Measurements from ENCODE around the gene PLXDC2. TPM values are rescaled to one million over a fixed set of nuclear protein-coding genes. Genes with fewer than 3 reads are reported as not detected.

PLXDC2 gene
- total and polyA plus RNA-seq, 10 of the 15 experiments (the other 5 are each of a cell fraction or from before 2014, with no cell fraction given) = 0.05 to 1.8 (median 0.14) TPM; not detected in 2

- H2AFZ ChIP-seq (ENCODE audit: control insufficient read depth, low read depth, low read length) = no peak overlapping the region
- CTCF ChIA-PET = no interaction called here
- RAD21 ChIA-PET (ENCODE audit: unreplicated experiment) = no interaction called here
- intact Hi-C loops (cut with micrococcal nuclease; ENCODE audit: unreplicated experiment) (no loop called here), in situ Hi-C loops (cut with MboI) (no loop called here)
- H3K9me3 ChIP-seq (replicated peaks; ENCODE audit: control insufficient read depth, insufficient read depth, low read length) = no peaks in the 10 kb centered on the region
- no peaks in the 10 kb centered on the region for H3K4me1 ChIP-seq (ENCODE audit: control insufficient read depth, insufficient read depth, low read length)
- POLR2A ChIA-PET = no interaction called here
- no peaks in the 10 kb centered on the region for H3K79me2 ChIP-seq (ENCODE audit: control insufficient read depth, insufficient read depth, low read length)
- no peaks in the 10 kb centered on the region for H4K20me1 ChIP-seq (ENCODE audit: control insufficient read depth, insufficient read depth)
- H3K4me3 ChIP-seq = no peak overlapping the region
- H3K9ac ChIP-seq (ENCODE audit: control insufficient read depth, insufficient read depth, low read length) = no peak overlapping the region
- SMC1A ChIA-PET (ENCODE audit: uncharacterized antibody, unreplicated experiment) = no interaction called here
- no peaks in the 10 kb centered on the region for H3K27me3 ChIP-seq (replicated peaks in 1 of 2; ENCODE audit: control insufficient read depth in 2 of 2, insufficient read depth in 2 of 2, low read length in 1 of 2)
- H3K27ac ChIP-seq (ENCODE audit: control insufficient read depth, insufficient read depth) = no peak overlapping the region
- WGBS (ENCODE audit: insufficient coverage, insufficient replicate concordance, low lambda C conversion rate, missing lambda C conversion rate) = 0% methylated on average over 3 of the region's 3 CpGs
- no peak overlapping the region for H3K4me2 ChIP-seq (ENCODE audit: control insufficient read depth, insufficient read depth)
- DNase-seq (ENCODE audit: low read depth, low spot score) (no peak), FAIRE-seq (no peak), ATAC-seq (no peak)
- no peaks in the 10 kb centered on the region for H3K36me3 ChIP-seq (ENCODE audit: control insufficient read depth in 2 of 2, insufficient read depth in 2 of 2, low read length in 1 of 2)
- BruUV-seq (replicated peaks) = no TSS peak
- no peak for TF ChIP-seq ESRRA (IDR thresholded peaks at IDR 0.05; ENCODE audit: low read length)
- TF ChIP-seq SIN3A (IDR thresholded peaks at IDR 0.05; ENCODE audit: low read depth, low read length) = no peak
- TF ChIP-seq MXI1 (IDR thresholded peaks at IDR 0.05; ENCODE audit: low read depth, low read length) = no peak
- TF ChIP-seq SMARCA5 (IDR thresholded peaks at IDR 0.05) = no peak
- TF ChIP-seq, protein P1, sequence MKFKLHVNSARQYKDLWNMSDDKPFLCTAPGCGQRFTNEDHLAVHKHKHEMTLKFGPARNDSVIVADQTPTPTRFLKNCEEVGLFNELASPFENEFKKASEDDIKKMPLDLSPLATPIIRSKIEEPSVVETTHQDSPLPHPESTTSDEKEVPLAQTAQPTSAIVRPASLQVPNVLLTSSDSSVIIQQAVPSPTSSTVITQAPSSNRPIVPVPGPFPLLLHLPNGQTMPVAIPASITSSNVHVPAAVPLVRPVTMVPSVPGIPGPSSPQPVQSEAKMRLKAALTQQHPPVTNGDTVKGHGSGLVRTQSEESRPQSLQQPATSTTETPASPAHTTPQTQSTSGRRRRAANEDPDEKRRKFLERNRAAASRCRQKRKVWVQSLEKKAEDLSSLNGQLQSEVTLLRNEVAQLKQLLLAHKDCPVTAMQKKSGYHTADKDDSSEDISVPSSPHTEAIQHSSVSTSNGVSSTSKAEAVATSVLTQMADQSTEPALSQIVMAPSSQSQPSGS (IDR thresholded peaks at IDR 0.05; ENCODE audit: low read length) = no peak
- TF ChIP-seq, protein P2, sequence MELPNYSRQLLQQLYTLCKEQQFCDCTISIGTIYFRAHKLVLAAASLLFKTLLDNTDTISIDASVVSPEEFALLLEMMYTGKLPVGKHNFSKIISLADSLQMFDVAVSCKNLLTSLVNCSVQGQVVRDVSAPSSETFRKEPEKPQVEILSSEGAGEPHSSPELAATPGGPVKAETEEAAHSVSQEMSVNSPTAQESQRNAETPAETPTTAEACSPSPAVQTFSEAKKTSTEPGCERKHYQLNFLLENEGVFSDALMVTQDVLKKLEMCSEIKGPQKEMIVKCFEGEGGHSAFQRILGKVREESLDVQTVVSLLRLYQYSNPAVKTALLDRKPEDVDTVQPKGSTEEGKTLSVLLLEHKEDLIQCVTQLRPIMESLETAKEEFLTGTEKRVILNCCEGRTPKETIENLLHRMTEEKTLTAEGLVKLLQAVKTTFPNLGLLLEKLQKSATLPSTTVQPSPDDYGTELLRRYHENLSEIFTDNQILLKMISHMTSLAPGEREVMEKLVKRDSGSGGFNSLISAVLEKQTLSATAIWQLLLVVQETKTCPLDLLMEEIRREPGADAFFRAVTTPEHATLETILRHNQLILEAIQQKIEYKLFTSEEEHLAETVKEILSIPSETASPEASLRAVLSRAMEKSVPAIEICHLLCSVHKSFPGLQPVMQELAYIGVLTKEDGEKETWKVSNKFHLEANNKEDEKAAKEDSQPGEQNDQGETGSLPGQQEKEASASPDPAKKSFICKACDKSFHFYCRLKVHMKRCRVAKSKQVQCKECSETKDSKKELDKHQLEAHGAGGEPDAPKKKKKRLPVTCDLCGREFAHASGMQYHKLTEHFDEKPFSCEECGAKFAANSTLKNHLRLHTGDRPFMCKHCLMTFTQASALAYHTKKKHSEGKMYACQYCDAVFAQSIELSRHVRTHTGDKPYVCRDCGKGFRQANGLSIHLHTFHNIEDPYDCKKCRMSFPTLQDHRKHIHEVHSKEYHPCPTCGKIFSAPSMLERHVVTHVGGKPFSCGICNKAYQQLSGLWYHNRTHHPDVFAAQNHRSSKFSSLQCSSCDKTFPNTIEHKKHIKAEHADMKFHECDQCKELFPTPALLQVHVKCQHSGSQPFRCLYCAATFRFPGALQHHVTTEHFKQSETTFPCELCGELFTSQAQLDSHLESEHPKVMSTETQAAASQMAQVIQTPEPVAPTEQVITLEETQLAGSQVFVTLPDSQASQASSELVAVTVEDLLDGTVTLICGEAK (IDR thresholded peaks at IDR 0.05; ENCODE audit: borderline replicate concordance) = no peak
- no peak for TF ChIP-seq EP300 (IDR thresholded peaks at IDR 0.05; ENCODE audit: borderline replicate concordance in 1 of 2, control insufficient read depth in 1 of 2, low read depth in 2 of 2, low read length in 2 of 2)
- no peak for TF ChIP-seq EZH2 (IDR thresholded peaks at IDR 0.05; ENCODE audit: borderline replicate concordance, control insufficient read depth, low read depth, low read length)
- TF ChIP-seq, protein P3, sequence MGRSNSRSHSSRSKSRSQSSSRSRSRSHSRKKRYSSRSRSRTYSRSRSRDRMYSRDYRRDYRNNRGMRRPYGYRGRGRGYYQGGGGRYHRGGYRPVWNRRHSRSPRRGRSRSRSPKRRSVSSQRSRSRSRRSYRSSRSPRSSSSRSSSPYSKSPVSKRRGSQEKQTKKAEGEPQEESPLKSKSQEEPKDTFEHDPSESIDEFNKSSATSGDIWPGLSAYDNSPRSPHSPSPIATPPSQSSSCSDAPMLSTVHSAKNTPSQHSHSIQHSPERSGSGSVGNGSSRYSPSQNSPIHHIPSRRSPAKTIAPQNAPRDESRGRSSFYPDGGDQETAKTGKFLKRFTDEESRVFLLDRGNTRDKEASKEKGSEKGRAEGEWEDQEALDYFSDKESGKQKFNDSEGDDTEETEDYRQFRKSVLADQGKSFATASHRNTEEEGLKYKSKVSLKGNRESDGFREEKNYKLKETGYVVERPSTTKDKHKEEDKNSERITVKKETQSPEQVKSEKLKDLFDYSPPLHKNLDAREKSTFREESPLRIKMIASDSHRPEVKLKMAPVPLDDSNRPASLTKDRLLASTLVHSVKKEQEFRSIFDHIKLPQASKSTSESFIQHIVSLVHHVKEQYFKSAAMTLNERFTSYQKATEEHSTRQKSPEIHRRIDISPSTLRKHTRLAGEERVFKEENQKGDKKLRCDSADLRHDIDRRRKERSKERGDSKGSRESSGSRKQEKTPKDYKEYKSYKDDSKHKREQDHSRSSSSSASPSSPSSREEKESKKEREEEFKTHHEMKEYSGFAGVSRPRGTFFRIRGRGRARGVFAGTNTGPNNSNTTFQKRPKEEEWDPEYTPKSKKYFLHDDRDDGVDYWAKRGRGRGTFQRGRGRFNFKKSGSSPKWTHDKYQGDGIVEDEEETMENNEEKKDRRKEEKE (IDR thresholded peaks at IDR 0.05) = no peak
- no peak for TF ChIP-seq MTA3 (IDR thresholded peaks at IDR 0.05; ENCODE audit: borderline replicate concordance, low read length)
- TF ChIP-seq POLR2AphosphoS5 (IDR thresholded peaks at IDR 0.05; ENCODE audit: low read length) = no peak
- TF ChIP-seq, protein P4, sequence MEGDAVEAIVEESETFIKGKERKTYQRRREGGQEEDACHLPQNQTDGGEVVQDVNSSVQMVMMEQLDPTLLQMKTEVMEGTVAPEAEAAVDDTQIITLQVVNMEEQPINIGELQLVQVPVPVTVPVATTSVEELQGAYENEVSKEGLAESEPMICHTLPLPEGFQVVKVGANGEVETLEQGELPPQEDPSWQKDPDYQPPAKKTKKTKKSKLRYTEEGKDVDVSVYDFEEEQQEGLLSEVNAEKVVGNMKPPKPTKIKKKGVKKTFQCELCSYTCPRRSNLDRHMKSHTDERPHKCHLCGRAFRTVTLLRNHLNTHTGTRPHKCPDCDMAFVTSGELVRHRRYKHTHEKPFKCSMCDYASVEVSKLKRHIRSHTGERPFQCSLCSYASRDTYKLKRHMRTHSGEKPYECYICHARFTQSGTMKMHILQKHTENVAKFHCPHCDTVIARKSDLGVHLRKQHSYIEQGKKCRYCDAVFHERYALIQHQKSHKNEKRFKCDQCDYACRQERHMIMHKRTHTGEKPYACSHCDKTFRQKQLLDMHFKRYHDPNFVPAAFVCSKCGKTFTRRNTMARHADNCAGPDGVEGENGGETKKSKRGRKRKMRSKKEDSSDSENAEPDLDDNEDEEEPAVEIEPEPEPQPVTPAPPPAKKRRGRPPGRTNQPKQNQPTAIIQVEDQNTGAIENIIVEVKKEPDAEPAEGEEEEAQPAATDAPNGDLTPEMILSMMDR (IDR thresholded peaks at IDR 0.05 in 2 of 3, conservative IDR thresholded peaks at IDR 0.05 in 1 of 3; ENCODE audit: control insufficient read depth in 2 of 3, extremely low read depth in 1 of 3, insufficient read depth in 1 of 3, low read depth in 3 of 3, low read length in 3 of 3) = no peak
- no peak for TF ChIP-seq SMAD1 (IDR thresholded peaks at IDR 0.05; ENCODE audit: low read depth, partially characterized antibody)
Observed at GRCh38 chr10:20215547-20216152, 399.4 kb downstream of the PLXDC2 start.
